Fibroblast of lung (primary cell): ENCODE data around the gene TSPAN10.

ENCODE experiments used
- EZH2 ChIP-seq: IDR thresholded peaks from 2 replicates; pipeline ENCODE4 v1.5.1; 2012; ENCODE audit warnings: low read length, control low read depth, mild to moderate bottlenecking; ENCODE audit errors: missing control alignments
- TF ChIP-seq, protein P1 (sequence below), 2 donors: IDR thresholded peaks in 1 of 2; conservative IDR thresholded peaks in 1 of 2; 1 replicate in 1 of 2; 2 replicates in 1 of 2; pipeline ENCODE4 v1.5.1; 2011 to 2012; ENCODE audit warnings: low read length in 2 of 2, control low read depth in 1 of 2, inconsistent platforms in 1 of 2, low read depth in 1 of 2, mild to moderate bottlenecking in 1 of 2

GRCh38 chr17:81690549-81690948 is 53.6 kb downstream of the TSPAN10 start:
- TF ChIP-seq, protein P1, sequence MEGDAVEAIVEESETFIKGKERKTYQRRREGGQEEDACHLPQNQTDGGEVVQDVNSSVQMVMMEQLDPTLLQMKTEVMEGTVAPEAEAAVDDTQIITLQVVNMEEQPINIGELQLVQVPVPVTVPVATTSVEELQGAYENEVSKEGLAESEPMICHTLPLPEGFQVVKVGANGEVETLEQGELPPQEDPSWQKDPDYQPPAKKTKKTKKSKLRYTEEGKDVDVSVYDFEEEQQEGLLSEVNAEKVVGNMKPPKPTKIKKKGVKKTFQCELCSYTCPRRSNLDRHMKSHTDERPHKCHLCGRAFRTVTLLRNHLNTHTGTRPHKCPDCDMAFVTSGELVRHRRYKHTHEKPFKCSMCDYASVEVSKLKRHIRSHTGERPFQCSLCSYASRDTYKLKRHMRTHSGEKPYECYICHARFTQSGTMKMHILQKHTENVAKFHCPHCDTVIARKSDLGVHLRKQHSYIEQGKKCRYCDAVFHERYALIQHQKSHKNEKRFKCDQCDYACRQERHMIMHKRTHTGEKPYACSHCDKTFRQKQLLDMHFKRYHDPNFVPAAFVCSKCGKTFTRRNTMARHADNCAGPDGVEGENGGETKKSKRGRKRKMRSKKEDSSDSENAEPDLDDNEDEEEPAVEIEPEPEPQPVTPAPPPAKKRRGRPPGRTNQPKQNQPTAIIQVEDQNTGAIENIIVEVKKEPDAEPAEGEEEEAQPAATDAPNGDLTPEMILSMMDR (conservative IDR thresholded peaks at IDR 0.05 in 1 of 2, IDR thresholded peaks at IDR 0.05 in 1 of 2; ENCODE audit: low read depth in 1 of 2, low read length in 2 of 2) = no peak
- TF ChIP-seq EZH2 = no peak
